ENCODE data around the gene KIF3B. TPM values are rescaled to one million over a fixed set of nuclear protein-coding genes. Genes with fewer than 3 reads are reported as not detected.

KIF3B gene
- total and polyA plus RNA-seq, 2 of the 13 experiments (the other 11 are each of a cell fraction or from before 2014, with no cell fraction given) = 23.6 to 28.8 TPM

GRCh38 chr20:32289661-32290431 is 12.4 kb downstream of the KIF3B start (continued):
- no peak for TF ChIP-seq ZBTB44 (CRISPR knock-in tag; IDR thresholded peaks at IDR 0.05)
- TF ChIP-seq ARNT (IDR thresholded peaks at IDR 0.05) = no peak
- TF ChIP-seq ZNF770 (CRISPR knock-in tag; IDR thresholded peaks at IDR 0.05) = peak; percentile 49; the same call in 1 of the 2 replicates
- TF ChIP-seq ZNF878 (CRISPR knock-in tag; IDR thresholded peaks at IDR 0.05) = 0 out of 2 replicates have a peak, but pooled peaks have one; percentile 77
- TF ChIP-seq ATF2 (CRISPR knock-in tag; IDR thresholded peaks at IDR 0.05) = peak; percentile 79
- TF ChIP-seq MTA3 (CRISPR knock-in tag; IDR thresholded peaks at IDR 0.05) = no peak
- TF ChIP-seq ZNF891 (CRISPR knock-in tag; IDR thresholded peaks at IDR 0.05) = peak; percentile 86; the same call in 1 of the 2 replicates
- no peak for TF ChIP-seq ZNF7 (CRISPR knock-in tag; IDR thresholded peaks at IDR 0.05)
- TF ChIP-seq ZFP36 (IDR thresholded peaks at IDR 0.05; ENCODE audit: borderline replicate concordance, low read depth, low read length, partially characterized antibody) = no peak
- TF ChIP-seq FOXO4 (CRISPR knock-in tag; conservative IDR thresholded peaks at IDR 0.05) = no peak
- peak; percentile 85 for TF ChIP-seq NR2F6 (IDR thresholded peaks at IDR 0.05)
- TF ChIP-seq NR2F6 (CRISPR knock-in tag; IDR thresholded peaks at IDR 0.05) = peak; percentile 91
- TF ChIP-seq TGIF2 (CRISPR knock-in tag; IDR thresholded peaks at IDR 0.05) = 0 out of 2 replicates have a peak, but pooled peaks have one; percentile 7
- no peak for TF ChIP-seq ZNF30 (CRISPR knock-in tag; IDR thresholded peaks at IDR 0.05)
- TF ChIP-seq CREBL2 (CRISPR knock-in tag; IDR thresholded peaks at IDR 0.05; ENCODE audit: borderline replicate concordance) = peak; percentile 69; the same call in 1 of the 2 replicates
- no peak for TF ChIP-seq MYNN (CRISPR knock-in tag; IDR thresholded peaks at IDR 0.05; ENCODE audit: low read depth)
- TF ChIP-seq ZNF430 (CRISPR knock-in tag; IDR thresholded peaks at IDR 0.05) = peak; percentile 96
- peak; percentile 96 for TF ChIP-seq SOX13 (IDR thresholded peaks at IDR 0.05)
- peak in 1 of 2 experiments; percentile 100; a peak in 2 of 4 replicates for TF ChIP-seq SOX13 (CRISPR knock-in tag; conservative IDR thresholded peaks at IDR 0.05 in 1 of 2, IDR thresholded peaks at IDR 0.05 in 1 of 2)
